GM21447 (cell line): ENCODE data around the gene WDR91.
"Not testable (repeated sequence)": the region's sequence is repeated elsewhere in the genome, so short reads cannot be mapped to it uniquely, and the experiment has no call there.

Experiments used
- ATAC-seq: cut with Tn5 transposase; IDR thresholded peaks from one replicate; pipeline ENCODE4 v1.9.1; 2021; ENCODE audit not compliant: unreplicated experiment

The WDR91 gene

DNA sequence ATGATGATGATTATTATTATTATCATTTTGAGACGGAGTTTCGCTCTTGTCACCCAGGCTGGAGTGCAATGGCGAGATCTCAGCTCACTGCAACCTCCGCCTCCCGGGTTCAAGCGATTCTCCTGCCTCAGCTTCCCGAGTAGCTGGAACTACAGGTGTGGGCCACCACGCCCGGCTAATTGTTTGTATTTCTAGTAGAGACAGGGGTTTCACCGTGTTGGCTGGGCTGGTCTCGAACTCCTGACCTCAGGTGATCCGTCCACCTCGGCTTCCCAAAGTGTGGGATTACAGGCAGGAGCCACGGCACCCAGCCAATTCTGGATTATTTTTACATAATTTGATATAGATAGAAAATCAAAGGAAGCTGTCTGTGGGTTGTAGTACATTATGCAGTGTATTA lies 22.8 kb upstream of the WDR91 start:
- not testable (repeated sequence) for ATAC-seq

DNA sequence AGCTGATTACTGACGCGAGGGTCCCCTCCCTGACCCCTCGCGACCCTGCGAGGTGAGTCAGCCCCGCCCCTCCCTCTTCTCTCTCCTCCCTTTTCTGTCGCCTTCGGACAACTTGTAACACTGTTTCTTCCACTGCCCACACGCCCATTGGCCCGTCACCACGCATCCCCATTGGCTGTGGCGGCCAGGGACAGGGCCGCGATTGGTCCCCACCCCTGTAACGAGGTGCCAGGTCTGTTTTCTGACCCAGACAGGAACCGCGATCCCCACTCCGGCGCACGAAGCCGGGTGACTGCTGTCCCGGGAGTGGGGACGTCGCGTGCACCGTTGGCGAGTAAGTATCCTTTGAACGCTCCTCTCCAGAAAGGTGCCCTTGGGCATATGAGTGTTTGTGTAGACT lies 22.2 kb upstream of the WDR91 start, which contains the start of gene STRA8:
TSS of gene STRA8 (plus strand) at position 269 of the 400 bp plus-strand sequence. CDS start 6,687 bp downstream, outside the sequence.
- no peak for ATAC-seq

DNA sequence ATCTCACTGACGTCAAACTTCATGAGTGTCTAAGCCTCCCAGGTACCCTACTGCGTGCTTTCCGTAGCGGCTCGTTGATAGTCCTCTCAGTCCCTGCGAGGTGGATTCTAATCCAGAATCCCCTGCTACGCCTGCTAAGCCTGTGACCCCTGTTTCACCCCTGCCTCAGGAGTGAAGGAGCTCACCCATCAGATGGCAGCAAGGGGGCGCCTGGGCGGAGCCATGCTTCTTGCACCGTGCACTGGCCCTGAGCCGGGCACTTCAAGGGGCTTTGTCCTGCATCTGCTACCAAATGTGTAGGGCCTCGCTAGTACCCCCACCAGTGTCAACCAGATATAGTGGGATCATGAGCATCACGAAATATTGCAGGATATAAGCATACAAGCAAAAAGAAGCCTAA lies 21.4 kb upstream of the WDR91 start:
- no peak for ATAC-seq

DNA sequence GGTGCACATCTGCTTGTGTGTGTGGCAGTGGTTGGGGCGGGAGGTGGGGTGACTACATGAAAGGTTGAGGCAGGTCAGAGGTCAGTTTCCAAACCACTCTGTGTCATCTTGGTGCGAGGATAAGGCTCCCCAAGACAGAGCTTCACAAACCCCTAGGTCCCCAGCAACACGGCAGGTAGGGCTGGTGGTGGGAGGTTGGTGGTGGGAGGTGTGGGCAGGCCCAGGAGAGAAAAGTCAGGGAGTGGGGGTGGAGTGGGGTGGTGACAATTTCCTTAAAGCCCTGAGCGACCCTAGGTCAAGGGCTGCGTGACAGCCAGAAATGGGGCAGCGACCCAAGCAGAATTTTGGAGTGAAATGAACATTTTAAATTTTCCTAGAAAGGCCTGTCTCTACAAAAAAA lies 20.8 kb upstream of the WDR91 start:
- ATAC-seq: no peak

DNA sequence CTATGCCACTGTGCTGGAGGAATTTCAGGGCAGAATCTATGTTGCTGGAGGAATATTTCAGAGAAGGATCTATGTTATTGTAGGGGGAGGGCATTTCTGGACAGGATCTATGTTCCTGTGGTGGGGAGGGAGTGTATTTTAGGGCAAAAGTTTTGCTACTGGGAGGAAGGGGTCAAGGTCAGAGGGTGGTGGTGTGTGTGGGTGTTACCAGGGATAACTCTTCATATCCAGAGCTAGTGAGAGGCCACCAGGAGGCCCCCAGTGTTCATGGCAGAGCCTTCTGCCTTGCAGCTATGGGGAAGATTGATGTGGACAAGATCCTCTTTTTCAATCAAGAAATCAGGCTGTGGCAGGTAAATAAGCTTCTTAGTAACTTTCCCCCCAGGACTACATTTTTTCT lies 20.4 kb upstream of the WDR91 start:
- no peak for ATAC-seq

DNA sequence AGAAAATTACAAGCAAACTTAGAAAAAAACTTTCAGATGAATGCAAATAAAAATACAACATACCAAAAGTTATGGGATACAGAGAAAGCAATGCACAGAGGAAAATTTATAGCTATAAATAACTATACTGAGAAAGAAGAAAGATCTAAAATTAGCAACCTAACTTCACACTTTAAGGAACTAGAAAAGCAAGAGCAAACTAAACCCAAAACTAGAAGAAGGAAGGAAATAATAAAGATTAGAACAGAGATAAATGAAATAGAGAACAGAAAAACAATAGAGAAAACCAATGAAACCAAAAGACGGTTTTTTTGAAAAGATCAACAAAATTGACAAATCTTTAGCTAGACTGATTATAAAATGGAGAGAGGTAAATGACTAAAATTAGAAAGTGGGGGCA lies 12.7 kb upstream of the WDR91 start:
- ATAC-seq: no peak

DNA sequence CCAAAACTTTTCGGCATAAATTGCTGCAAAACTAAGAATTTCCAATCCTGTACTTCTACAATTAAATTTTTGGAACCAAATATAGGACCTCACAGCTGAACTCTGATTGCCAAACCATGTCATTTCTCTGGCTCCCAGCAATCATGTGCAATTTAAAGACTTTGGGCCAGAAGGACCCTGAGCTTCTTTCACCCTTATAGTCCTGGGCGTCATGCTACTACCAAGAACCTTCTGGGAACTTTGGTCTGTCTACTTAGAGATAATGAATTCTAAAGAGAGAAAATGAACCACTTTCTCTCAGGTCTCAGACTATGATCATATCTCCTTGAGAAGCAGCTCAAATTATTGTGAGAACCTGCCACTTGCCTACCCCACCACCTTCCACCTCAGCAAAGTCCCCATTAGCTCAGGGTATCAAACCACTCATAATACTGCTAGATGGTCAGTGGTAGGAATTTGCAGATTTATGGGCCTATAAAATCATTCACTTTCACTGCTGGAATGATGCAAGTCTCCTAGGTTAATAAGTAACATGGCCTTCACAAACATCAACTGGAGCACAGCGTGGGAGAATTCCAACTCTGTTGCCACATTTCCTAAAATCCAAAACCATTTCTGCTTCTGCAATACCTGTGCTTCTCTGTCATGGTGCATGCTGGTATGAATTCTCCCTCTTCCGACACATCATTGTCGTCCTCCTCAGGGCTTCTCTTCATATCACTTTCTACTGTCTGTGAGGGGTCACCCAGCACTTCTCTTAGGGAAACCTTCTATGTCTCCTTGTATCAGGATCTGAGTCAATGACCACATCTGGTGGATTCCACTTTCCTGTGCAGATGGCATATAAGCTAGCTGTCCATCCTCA lies 6.6 kb upstream of the WDR91 start:
- no peak for ATAC-seq

DNA sequence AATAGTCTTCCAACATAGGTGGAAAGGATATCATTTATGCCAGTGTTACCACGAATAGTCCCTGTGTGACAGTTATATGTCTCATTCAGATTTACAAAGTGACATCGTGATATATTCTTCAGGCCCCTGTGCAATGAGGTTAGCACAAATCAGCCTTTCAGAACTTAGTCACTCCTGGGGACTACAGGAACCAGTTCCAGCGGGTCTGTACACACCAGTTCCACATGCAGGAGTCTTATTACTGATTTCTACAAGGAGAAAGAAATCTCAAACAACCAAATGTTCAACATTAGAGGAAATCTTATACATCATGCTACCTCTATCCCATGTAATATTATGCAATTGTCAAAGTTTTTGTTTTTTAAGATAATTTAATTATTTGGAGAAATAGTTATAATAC lies 4.4 kb upstream of the WDR91 start:
- no peak for ATAC-seq

DNA sequence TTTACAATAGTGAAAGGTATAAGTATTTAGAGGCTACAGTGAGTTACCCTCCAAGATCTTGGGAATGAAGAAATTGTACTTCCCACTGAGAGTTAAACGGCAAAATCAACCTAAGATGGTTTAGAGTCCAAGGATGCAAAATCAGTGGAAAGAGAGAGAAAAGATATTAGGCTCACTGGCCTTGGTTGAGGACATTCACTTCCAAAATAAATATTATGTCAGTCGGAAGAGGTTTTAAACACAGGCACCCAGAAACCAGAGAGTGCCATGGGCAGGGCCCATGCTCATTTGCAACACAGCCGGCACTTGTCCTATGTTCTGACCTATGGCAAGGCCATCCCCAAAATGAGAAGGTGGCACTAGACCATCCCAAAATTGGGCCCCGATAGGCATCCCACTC lies 3.9 kb upstream of the WDR91 start:
- ATAC-seq: no peak

DNA sequence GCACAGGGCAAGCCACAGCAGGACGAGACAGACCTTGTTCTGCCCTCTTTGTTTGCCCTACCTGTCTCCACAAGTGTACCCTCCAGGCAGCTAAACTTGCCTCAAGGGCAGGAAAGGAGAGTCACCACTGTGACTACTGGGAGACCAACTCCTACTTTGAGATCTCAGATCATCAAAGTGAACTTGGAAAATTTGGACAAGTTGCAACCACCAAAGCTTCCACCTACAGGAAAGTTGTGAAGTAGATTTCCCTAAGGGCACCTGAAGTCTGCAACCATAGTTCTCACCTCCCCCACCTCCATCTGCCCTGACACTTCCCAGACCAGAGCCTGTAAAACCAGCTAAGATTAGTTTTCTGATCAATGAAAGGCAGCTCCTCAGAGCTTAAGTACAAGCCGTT lies 2.5 kb upstream of the WDR91 start:
- no peak for ATAC-seq

DNA sequence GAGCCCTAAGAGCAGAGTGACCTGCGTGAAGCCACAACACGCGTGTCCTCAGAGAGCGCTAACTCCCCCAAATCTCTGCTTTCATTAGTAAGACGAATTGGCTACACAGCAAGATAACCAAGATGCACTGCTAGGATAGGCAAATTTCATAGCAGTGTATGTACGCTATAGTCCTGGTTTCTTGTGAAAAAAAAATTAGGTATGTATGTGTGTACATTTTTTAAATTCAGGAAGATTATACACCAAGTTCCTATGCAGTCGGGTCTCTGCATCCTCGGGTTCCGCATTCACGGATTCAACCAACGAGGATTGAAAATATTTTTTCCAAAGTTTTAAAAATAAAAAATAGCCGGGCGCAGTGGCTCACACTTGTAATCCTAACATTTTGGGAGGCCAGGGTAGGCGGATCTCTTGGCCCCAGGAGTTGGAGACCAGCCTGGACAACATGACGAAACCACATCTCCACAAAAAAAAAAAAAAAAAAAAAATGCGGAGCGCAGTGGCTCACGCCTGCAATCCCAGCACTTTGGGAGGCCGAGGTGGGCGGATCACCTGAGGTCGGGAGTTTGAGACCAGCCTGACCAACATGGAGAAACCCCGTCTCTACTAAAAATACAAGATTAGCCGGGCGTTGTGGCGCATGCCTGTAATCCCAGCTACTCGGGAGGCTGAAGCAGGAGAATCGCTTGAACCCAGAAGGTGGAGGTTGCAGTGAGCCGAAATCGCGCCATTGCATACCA lies 790 bp upstream of the WDR91 start:
- not testable (repeated sequence) for ATAC-seq

DNA sequence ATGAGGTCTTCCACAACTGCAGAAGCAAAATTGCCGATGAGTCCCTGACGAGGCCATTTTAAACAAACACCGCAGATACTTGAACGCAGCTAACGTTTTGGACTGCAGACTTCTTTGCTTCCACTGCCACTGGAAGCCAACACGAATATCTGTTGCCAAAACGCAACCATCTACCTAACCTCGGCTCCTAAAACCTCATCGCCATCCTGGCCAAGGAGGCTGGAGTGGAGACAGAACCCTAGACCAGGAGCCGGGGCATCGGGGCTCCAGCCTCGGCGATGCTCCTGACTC lies 493 bp downstream of the WDR91 start:
- peak; percentile 1 for ATAC-seq

DNA sequence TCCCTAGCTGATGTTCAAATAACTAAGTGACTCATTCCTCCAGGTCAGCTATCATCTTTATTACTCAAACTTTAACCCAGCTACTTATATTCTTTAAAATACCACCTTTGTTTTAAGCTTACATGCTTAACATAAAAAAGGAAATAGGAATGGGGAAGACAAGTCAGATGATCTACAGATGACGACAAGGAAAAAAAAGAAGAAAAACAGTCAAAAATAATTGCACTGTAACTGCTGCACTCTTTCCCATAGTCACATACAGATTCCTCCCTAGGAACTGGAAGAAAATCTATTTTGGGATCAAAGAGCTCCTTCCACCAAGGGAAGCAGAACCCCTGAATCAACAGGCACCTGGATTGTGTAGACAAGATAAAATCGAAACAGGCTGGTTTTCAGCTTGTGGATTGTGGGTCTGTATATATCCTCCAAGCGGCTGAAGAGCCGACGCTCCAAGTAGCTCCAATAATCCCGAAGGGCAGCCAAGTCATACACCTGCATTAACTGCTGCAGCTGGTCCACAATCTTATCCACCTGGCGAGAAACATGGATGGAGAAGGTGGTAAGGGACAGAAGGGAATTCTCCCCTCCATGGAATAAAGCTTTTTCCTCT lies 2.0 kb downstream of the WDR91 start:
- ATAC-seq: no peak

DNA sequence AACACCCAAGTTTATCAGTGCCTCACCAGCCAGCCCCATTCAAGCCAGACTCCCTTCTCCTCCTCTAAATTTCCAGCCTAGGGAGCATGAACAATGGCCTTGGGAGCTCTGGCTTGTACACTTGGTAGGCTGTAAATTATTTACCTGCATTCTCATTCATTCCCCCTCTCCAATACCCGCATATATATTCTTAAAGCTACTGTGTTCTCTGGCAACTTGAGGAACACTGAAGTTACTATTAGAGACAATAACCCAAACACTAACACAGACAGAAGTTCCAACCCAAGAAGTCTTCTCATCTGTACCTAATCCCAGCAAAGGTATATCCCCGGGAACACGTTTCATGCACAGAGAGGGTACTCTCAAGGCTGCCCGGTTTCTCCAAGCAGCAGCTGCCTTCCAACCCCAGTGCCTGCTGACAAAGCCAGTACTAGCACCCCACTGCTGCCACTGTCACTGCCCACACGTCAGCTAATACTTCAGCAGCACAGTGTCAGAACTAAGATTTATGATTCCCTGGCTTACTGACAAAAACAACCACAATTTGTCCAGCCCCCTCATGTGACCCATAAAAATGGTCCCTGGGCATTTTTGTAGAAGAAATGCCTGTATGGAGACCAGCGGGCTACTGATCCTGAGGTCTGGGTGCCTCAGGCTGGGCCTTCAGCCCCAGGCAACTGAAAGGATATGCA lies 3.1 kb downstream of the WDR91 start:
- ATAC-seq: no peak

DNA sequence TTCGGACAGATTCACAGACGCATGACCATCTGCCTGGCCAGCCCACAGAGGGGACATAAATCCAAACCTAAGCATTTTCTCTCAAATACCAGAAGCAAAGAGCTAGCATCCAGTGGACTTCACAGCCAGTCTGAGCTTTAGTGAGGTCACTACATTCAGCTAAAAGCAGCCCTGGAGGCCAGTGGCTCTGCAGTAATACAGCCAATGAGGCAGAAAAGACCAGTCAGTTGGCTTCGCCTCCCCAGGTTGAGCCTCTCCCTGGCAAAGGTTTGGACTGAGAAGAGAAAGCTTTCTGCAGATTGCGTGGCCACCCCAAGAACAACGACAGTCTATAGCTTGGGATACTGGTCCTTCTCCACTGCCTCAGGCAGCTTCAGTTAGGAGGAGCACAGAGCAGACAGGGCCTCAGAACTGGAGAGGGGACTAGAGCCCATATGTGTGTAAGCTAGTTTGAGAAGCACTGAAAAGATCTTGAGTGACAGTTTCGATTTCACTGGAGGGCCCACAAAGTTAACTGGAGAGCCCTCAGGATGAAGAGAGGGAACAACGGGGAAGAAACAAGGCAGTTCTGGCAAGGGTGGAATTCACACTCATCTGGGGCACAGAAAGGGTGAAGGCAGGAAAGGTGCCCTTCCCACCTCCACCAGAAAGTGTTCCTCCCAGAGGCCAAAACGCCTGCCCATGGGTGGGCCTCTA lies 3.8 kb downstream of the WDR91 start:
- no peak for ATAC-seq

DNA sequence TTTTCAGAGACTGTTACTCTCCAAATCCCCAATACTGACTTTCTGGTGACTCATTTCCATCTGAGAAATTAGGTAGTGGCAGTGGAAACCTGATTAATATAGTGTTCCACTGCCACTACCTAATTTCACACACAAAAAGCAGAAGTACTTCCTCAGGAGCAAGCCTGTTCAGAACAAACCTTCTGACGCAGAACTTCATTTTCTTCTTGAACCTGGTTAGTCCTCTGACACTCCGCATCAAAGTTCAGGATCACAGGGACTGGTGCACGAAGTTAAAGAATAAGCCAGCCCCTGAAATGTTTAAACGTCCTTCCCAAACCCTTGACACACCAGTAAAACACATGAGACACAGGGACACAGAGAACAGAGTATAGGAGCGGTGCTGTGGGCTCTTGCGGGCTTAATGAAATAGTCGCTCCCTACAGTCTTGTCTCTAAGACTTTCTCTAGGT lies 4.4 kb downstream of the WDR91 start:
- ATAC-seq: peak; percentile 27

DNA sequence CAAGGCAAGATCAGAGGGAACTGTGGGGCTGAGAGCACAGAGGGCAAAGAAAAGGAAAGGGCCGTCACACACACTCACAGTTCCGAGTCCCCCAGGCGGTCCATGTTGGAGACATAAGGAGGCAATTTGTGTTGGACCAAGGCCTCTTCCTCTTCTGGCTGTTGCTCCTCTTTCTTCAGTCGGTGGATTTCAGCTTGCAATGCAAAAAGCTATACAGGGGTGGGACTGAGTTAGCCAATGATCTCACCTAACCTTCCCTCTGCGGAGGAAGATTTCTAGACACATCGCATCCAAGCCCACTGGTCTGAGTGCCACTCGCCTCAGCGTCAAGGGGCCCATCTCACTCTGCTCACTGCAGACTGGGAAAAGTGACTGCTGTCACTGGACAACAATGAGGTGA lies 5.5 kb downstream of the WDR91 start:
- no peak for ATAC-seq

DNA sequence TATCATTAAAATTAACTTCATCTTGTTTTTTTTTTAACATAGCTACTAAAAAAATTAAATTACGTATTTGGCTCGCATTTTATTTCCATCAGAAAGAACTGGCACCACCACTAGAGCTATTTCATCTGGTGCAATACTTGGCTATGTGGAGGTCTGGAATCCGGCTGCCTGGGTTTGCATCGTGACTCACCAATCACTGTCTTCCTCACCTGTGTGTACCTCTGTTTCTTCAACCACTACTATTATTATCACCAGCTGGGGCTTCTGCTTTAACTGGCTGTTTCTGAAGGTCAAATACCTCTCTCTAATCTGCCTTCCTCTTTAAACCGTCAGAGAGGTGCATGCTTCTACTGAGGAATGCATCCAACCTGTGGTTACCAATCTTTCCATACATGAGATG lies 6.5 kb downstream of the WDR91 start:
- no peak for ATAC-seq

DNA sequence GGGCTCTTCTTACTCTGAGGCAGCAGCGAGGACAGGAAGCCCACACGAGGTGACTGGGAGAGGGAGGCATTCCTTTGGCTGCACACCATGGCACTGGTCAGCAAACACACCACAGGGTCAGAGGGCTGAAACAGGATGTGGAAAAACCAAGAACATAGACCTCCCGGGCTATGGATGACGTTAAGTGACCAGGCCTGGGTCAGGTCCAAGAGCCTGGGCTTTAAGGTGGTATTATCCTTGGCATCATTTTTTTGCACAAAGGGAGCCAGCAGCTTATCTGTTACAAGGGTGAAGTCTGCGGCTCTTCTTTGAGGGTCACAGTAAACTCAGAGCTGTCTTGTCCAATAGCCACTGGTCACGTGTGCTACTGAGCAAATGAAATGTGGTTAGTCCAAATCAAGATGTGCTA lies 7.0 kb downstream of the WDR91 start:
- ATAC-seq: no peak

DNA sequence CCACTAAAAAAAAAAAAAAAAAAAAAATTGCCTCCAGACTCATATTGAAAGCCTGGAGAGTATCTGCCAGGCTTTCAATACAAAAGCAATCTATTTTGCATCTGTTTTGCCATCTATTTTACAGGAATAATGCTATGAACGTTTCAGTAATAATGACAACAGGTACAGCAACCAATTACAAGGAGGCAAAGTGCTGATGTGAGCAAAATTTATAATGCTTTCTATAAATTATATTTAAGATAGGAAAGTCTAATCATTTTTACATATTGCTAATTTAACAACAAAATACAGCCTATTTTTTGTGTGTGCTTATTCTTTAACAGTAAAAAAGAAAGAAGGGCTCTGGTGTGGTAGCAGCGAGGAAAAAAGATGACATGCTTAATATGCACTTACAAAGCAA lies 10.0 kb downstream of the WDR91 start:
- no peak for ATAC-seq

DNA sequence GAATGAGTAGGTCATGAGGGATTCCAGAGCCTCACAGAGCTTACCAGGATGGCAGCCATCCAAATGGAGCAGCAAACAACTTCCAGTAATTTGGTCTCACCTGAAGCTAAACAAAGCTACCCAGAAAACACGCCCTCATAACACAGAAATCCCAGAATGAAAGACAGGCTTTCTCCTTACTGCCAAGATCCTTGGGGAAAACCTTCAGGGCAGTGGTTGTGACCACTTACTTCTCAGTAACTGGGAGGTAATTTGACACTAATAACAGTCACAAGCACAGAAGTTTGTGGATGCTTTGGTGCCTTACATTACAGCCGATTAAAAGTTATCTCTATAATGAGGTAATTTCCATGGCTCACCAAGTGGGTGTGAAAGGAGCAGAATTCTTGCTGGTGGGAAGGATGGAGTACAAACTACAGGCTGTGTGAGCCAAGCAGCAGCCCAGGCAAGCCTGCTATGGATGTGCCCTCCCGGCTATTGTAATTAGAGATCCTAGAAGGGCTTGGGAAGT lies 10.4 kb downstream of the WDR91 start:
- no peak for ATAC-seq
